ENCODE measurements around the gene QSOX1. TPM values are rescaled to one million over a fixed set of nuclear protein-coding genes. Genes with fewer than 3 reads are reported as not detected.
A peak's percentile ranks its signal among the peaks of the same experiment; 100 is the strongest.

QSOX1 gene
- total and polyA plus RNA-seq, 9 of the 15 experiments (the other 6 are each of a cell fraction or from before 2014, with no cell fraction given), result 4.0 to 53.1 (median 15.0) TPM

DNA sequence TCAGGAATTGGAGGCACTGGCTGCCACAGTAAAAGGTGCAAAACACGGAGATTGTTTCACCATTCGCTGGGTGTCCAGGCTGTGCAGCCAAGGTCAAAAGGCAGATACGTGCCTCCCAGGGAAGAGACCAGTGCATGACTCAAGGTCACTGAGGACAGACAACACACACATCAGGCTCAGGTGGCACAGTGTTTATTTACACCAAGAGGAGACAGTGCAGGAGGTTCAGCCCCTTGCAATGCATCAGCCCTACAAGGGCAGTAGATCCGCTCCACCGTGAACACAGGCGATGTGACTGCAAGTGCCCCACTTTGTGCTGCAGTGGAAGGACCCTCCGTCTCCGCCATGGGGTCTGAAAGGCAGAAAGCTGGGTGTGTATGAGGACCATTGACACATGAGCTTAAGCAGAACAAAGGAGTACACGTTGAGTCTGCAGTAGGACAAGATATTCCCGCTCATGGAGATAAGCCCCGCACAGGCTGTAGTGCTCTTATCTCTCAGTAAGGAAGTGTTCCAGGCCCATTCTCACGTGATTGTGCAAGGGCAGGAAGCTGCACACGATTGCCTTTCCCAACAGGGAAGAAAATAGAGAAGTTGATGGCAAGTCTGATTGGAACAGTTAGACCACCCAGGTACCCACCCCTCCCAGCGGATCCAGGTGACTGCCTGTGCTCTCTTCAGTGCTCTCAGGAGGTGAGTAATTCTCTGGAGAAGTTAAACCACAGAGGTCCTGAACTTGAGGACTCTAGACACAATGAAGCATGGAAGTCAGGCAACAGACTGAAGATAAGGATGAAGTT, 37.5 kb upstream of the QSOX1 start:
- Histone ChIP-seq H3K9me1 (ENCODE audit: control insufficient read depth, insufficient read depth, low read length) (no peaks in the 10 kb centered on the region), H2AFZ (ENCODE audit: low read depth, low read length) (peak overlapping the region; percentile 46), H4K20me1 (replicated peaks; ENCODE audit: control insufficient read depth, insufficient read depth, low read length) (0 out of 2 replicates have a peak, but pooled peaks cover 5% of the 10 kb centered on the region), H3K9ac (ENCODE audit: insufficient read depth in 1 of 2, low read depth in 2 of 2, low read length in 2 of 2) (peak overlapping the region in 1 of 2 experiments; percentile 70; a peak in 1 of 4 replicates), H3K27me3 (ENCODE audit: control insufficient read depth in 2 of 2, insufficient read depth in 2 of 2, low read length in 2 of 2) (no peaks in the 10 kb centered on the region), H3K4me2 (ENCODE audit: insufficient read depth, low read length) (peak overlapping the region; percentile 73), H3K27ac (ENCODE audit: extremely low read depth, low read depth, low read length) (0 out of 3 replicates have a peak overlapping the region, but pooled peaks have one; percentile 1), H3K4me3 (no peak overlapping the region), H3K4me1 (replicated peaks in 1 of 2; ENCODE audit: control insufficient read depth in 2 of 2, insufficient read depth in 2 of 2, low read length in 2 of 2) (peaks cover 11 to 14% of the 10 kb centered on the region in 2 experiments; a peak in 4 of 5 replicates), H3K36me3 (ENCODE audit: control insufficient read depth, insufficient read depth, low read length) (peaks cover 9% of the 10 kb centered on the region; the same call in 2 of the 3 replicates), H3K9me3 (replicated peaks; ENCODE audit: control insufficient read depth, insufficient read depth, low read depth, low read length) (no peaks in the 10 kb centered on the region), H3K79me2 (ENCODE audit: control insufficient read depth, insufficient read depth, low read length) (no peaks in the 10 kb centered on the region)
- ATAC-seq (peak; percentile 90), FAIRE-seq (peak; percentile 88), DNase-seq (ENCODE audit: extremely low read depth in 1 of 4, low spot score in 3 of 4) (peak in 2 of 4 experiments; percentile 60 to 82)
- intact Hi-C loops (cut with micrococcal nuclease), result no loop called here
- BruUV-seq (replicated peaks), result no TSS peak
- ChIA-PET POLR2A (interaction anchor here (0.5 to 2.9 kb wide), 4 partner anchors 10 to 38 kb away, joined by 3 to 12 read pairs (median 5); partner anchors contain the start of gene QSOX1), CTCF (ENCODE audit: low intra/inter-chr PET ratio) (no interaction called here)
- WGBS (ENCODE audit: insufficient coverage, low coverage, missing lambda C conversion rate), result 18% methylated on average over 14 of the region's 14 CpGs
- in situ Hi-C loops (cut with MboI), result no loop called here
- TF ChIP-seq DDX20 (tag; IDR thresholded peaks at IDR 0.05; ENCODE audit: low read depth) (no peak), ATF7 (IDR thresholded peaks at IDR 0.05) (peak; percentile 58), STAG1 (CRISPR knock-in tag; IDR thresholded peaks at IDR 0.05; ENCODE audit: borderline replicate concordance) (no peak), NCOR1 (IDR thresholded peaks at IDR 0.05) (peak; percentile 76), ZNF133 (CRISPR knock-in tag; IDR thresholded peaks at IDR 0.05) (no peak), NELFE (IDR thresholded peaks at IDR 0.05; ENCODE audit: insufficient read depth, insufficient read length) (no peak), ZNF644 (tag; IDR thresholded peaks at IDR 0.05; ENCODE audit: low read depth) (no peak), ZEB2 (IDR thresholded peaks at IDR 0.05) (peak; percentile 93), SRSF1 (IDR thresholded peaks at IDR 0.05; ENCODE audit: low read depth, low read length) (no peak), ZNF263 (CRISPR knock-in tag; IDR thresholded peaks at IDR 0.05; ENCODE audit: borderline replicate concordance) (peak; percentile 78), KLF10 (CRISPR knock-in tag; IDR thresholded peaks at IDR 0.05) (no peak), SPI1 (IDR thresholded peaks at IDR 0.05; ENCODE audit: borderline replicate concordance, low read depth, low read length) (peak; percentile 83; the same call in 1 of the 2 replicates), HDAC3 (IDR thresholded peaks at IDR 0.05; ENCODE audit: borderline replicate concordance, partially characterized antibody) (peak; percentile 38), ZNF75A (CRISPR knock-in tag; IDR thresholded peaks at IDR 0.05) (no peak)
- TF ChIP-seq, protein P1, sequence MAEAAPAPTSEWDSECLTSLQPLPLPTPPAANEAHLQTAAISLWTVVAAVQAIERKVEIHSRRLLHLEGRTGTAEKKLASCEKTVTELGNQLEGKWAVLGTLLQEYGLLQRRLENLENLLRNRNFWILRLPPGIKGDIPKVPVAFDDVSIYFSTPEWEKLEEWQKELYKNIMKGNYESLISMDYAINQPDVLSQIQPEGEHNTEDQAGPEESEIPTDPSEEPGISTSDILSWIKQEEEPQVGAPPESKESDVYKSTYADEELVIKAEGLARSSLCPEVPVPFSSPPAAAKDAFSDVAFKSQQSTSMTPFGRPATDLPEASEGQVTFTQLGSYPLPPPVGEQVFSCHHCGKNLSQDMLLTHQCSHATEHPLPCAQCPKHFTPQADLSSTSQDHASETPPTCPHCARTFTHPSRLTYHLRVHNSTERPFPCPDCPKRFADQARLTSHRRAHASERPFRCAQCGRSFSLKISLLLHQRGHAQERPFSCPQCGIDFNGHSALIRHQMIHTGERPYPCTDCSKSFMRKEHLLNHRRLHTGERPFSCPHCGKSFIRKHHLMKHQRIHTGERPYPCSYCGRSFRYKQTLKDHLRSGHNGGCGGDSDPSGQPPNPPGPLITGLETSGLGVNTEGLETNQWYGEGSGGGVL (CRISPR knock-in tag; IDR thresholded peaks at IDR 0.05), result no peak
- TF ChIP-seq, protein P2, sequence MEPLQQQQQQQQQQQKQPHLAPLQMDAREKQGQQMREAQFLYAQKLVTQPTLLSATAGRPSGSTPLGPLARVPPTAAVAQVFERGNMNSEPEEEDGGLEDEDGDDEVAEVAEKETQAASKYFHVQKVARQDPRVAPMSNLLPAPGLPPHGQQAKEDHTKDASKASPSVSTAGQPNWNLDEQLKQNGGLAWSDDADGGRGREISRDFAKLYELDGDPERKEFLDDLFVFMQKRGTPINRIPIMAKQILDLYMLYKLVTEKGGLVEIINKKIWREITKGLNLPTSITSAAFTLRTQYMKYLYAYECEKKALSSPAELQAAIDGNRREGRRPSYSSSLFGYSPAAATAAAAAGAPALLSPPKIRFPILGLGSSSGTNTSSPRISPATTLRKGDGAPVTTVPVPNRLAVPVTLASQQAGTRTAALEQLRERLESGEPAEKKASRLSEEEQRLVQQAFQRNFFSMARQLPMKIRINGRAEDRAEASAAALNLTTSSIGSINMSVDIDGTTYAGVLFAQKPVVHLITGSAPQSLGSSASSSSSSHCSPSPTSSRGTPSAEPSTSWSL (CRISPR knock-in tag; IDR thresholded peaks at IDR 0.05; ENCODE audit: borderline replicate concordance), result no peak
- TF ChIP-seq, protein P3, sequence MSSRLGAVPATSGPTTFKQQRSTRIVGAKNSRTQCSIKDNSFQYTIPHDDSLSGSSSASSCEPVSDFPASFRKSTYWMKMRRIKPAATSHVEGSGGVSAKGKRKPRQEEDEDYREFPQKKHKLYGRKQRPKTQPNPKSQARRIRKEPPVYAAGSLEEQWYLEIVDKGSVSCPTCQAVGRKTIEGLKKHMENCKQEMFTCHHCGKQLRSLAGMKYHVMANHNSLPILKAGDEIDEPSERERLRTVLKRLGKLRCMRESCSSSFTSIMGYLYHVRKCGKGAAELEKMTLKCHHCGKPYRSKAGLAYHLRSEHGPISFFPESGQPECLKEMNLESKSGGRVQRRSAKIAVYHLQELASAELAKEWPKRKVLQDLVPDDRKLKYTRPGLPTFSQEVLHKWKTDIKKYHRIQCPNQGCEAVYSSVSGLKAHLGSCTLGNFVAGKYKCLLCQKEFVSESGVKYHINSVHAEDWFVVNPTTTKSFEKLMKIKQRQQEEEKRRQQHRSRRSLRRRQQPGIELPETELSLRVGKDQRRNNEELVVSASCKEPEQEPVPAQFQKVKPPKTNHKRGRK (tag; IDR thresholded peaks at IDR 0.05), result no peak

Measured in K562 (cell line).